ENCODE data around the gene SPI1. TPM values are rescaled to one million over a fixed set of nuclear protein-coding genes. Genes with fewer than 3 reads are reported as not detected.

SPI1 gene
- total RNA-seq, 1 experiment from 2014 or later: 0.31 TPM

DNA sequence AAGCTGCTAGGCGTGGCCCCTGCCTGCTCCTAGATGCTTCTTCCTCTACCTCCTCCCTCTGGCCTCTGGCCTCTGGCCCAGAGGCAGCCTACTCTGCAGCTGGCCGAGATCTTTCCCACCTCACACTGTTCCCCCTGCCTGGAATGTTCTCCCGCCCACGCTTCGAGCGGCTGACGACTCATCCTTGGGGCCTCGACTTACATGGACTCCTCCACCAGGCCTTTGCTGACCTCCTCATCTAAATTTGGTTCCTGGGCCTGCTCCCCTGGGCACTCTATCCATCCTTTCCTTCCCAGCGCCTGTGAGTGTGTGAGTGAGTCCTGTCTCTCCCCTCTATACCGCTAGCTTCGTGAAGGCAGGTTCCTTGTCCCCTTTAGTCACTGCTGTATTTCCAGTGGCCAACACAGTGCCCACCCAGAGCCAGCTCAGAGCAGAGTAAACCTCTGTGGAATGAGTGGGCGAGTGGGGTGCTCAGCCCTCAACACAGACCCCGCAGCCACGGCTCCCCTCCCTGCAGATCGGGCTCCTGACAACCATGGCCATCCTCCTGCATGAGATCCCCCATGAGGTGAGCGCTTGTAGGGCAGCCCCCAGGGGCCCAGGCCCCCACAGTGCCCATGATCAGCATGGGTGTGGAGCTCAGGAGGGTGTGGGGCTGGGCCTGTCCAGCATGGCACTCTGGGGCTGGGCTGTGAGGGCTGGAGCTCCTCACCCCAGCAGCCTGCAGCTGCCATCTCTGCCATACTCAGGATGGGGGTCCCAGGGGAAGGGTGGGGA is 35.7 kb upstream of the SPI1 start:
- TF ChIP-seq, protein P1, sequence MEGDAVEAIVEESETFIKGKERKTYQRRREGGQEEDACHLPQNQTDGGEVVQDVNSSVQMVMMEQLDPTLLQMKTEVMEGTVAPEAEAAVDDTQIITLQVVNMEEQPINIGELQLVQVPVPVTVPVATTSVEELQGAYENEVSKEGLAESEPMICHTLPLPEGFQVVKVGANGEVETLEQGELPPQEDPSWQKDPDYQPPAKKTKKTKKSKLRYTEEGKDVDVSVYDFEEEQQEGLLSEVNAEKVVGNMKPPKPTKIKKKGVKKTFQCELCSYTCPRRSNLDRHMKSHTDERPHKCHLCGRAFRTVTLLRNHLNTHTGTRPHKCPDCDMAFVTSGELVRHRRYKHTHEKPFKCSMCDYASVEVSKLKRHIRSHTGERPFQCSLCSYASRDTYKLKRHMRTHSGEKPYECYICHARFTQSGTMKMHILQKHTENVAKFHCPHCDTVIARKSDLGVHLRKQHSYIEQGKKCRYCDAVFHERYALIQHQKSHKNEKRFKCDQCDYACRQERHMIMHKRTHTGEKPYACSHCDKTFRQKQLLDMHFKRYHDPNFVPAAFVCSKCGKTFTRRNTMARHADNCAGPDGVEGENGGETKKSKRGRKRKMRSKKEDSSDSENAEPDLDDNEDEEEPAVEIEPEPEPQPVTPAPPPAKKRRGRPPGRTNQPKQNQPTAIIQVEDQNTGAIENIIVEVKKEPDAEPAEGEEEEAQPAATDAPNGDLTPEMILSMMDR (IDR thresholded peaks at IDR 0.05): no peak
- intact Hi-C loops (cut with micrococcal nuclease; ENCODE audit: unreplicated experiment) (no loop called here), in situ Hi-C loops (cut with HindIII; ENCODE audit: low pct_unique_long_range_greater_than_20kb, low sequenced_read_pairs) (no loop called here)
- BruUV-seq (replicated peaks): no TSS peak
- DNase-seq (ENCODE audit: low read depth, low spot score) (no peak), ATAC-seq (no peak)
- ChIA-PET POLR2A (interaction anchor here (0.6 kb wide), 1 partner anchor 456 kb away, joined by 8 read pairs; no protein-coding TSS in a partner anchor), CTCF (interaction anchor here (0.7 kb wide), 1 partner anchor 40 kb away, joined by 4 read pairs; no protein-coding TSS in a partner anchor)
- Histone ChIP-seq H3K27ac (ENCODE audit: low read length) (no peak overlapping the region; the same call in 1 of the 2 replicates), H3K27me3 (ENCODE audit: control insufficient read depth, insufficient read depth, low read length) (no peaks in the 10 kb centered on the region), H3K36me3 (ENCODE audit: control insufficient read depth, insufficient read depth, low read length) (no peaks in the 10 kb centered on the region), H3K9me3 (ENCODE audit: control insufficient read depth, insufficient read depth, low read depth, low read length) (no peaks in the 10 kb centered on the region), H3K4me1 (ENCODE audit: control insufficient read depth, insufficient read depth, low read length) (peaks cover 34% of the 10 kb centered on the region), H3K4me3 (ENCODE audit: low read depth in 2 of 2, low read length in 2 of 2) (no peak overlapping the region)

DNA sequence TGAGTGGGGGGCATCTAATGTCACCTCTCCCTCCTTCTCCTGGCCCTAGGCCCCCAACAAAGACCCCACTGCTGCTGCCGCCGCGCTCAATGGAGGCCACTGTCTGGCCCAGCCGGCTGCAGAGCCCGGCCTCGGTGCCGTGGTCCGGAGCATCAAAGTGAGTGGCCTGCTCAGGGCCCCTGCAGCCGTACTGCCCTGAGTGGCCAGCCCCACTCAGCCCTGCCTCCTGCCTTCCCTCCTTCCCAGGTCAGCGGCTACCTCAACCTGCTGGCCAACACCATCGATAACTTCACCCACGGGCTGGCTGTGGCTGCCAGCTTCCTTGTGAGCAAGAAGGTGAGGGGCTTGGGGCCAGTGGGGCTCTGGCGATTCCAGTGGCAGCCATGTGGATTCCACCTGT is 35.0 kb upstream of the SPI1 start:
- H3K27me3 ChIP-seq (ENCODE audit: control insufficient read depth, insufficient read depth, low read length): no peaks in the 10 kb centered on the region
- DNase-seq (ENCODE audit: low read depth, low spot score) (no peak), ATAC-seq (no peak)
- BruUV-seq (replicated peaks): no TSS peak
- TF ChIP-seq POLR2AphosphoS5 (IDR thresholded peaks at IDR 0.05; ENCODE audit: low read depth, low read length): no peak
- TF ChIP-seq TCF7L2 (IDR thresholded peaks at IDR 0.05; ENCODE audit: low read depth, low read length): no peak
- TF ChIP-seq, protein P1 (IDR thresholded peaks at IDR 0.05): no peak
- TF ChIP-seq, protein P2, sequence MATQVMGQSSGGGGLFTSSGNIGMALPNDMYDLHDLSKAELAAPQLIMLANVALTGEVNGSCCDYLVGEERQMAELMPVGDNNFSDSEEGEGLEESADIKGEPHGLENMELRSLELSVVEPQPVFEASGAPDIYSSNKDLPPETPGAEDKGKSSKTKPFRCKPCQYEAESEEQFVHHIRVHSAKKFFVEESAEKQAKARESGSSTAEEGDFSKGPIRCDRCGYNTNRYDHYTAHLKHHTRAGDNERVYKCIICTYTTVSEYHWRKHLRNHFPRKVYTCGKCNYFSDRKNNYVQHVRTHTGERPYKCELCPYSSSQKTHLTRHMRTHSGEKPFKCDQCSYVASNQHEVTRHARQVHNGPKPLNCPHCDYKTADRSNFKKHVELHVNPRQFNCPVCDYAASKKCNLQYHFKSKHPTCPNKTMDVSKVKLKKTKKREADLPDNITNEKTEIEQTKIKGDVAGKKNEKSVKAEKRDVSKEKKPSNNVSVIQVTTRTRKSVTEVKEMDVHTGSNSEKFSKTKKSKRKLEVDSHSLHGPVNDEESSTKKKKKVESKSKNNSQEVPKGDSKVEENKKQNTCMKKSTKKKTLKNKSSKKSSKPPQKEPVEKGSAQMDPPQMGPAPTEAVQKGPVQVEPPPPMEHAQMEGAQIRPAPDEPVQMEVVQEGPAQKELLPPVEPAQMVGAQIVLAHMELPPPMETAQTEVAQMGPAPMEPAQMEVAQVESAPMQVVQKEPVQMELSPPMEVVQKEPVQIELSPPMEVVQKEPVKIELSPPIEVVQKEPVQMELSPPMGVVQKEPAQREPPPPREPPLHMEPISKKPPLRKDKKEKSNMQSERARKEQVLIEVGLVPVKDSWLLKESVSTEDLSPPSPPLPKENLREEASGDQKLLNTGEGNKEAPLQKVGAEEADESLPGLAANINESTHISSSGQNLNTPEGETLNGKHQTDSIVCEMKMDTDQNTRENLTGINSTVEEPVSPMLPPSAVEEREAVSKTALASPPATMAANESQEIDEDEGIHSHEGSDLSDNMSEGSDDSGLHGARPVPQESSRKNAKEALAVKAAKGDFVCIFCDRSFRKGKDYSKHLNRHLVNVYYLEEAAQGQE (IDR thresholded peaks at IDR 0.05; ENCODE audit: insufficient read depth in 1 of 2, low read depth in 2 of 2, low read length in 1 of 2): no peak
- intact Hi-C loops (cut with micrococcal nuclease; ENCODE audit: unreplicated experiment): no loop called here
- ChIA-PET CTCF (no interaction called here), POLR2A (no interaction called here)
- H3K4me3 ChIP-seq (ENCODE audit: low read depth in 2 of 2, low read length in 2 of 2): no peak overlapping the region
- H3K4me1 ChIP-seq (ENCODE audit: control insufficient read depth, insufficient read depth, low read length): peaks cover 31% of the 10 kb centered on the region
- no peak overlapping the region for H3K27ac ChIP-seq (ENCODE audit: low read length)
- H3K36me3 ChIP-seq (ENCODE audit: control insufficient read depth, insufficient read depth, low read length): no peaks in the 10 kb centered on the region
- no peaks in the 10 kb centered on the region for H3K9me3 ChIP-seq (ENCODE audit: control insufficient read depth, insufficient read depth, low read depth, low read length)
- in situ Hi-C loops (cut with HindIII; ENCODE audit: low pct_unique_long_range_greater_than_20kb, low sequenced_read_pairs): no loop called here
